B cell (primary cell): ENCODE results near the gene BMERB1. TPM values are rescaled to one million over a fixed set of nuclear protein-coding genes. Genes with fewer than 3 reads are reported as not detected.

Experiments
- ATAC-seq: fragments of 200-7000 bp; cut with Tn5 transposase; one replicate; pipeline ENCODE4 v1.10.0; 2021; ENCODE audit warnings: low read depth, mild to moderate bottlenecking, moderate number of reproducible peaks, moderate library complexity
- CTCF ChIA-PET: fragments of 350-600 bp; sonication (Branson Sonifier 250); formaldehyde crosslinking; loops from one replicate; lab custom pipeline; 2021; ENCODE audit warnings: antibody characterized with exemption, inconsistent platforms; lab: Charles Lee
- POLR2A ChIA-PET: fragments of 350-600 bp; sonication (Branson Sonifier 250); formaldehyde crosslinking; loops from one replicate; lab custom pipeline; 2021; ENCODE audit warnings: antibody characterized with exemption; lab: Charles Lee
- DNase-seq: peaks from one replicate; pipeline ENCODE4 v3.0.0; 2013
- H2AFZ ChIP-seq: 2 replicates; pipeline ENCODE4 v1.6.1; 2012; ENCODE audit warnings: mild to moderate bottlenecking, low read depth, low read length; ENCODE audit not compliant: insufficient read depth, poor library complexity, severe bottlenecking
- H3K27ac ChIP-seq, 2 donors: 1 replicate in 1 of 2; 2 replicates in 1 of 2; pipeline ENCODE4 v1.5.1; 2012 to 2013; ENCODE audit warnings: low read length in 2 of 2, mild to moderate bottlenecking in 2 of 2, moderate library complexity in 1 of 2
- H3K27me3 ChIP-seq, 4 experiments: fragments of 200-600 bp in 1 of 4; sonication (generic) in 1 of 4; replicated peaks in 1 of 4; 1 replicate in 2 of 4; 2 replicates in 2 of 4; pipeline versions ENCODE4 v1.6.1 to v1.7.0; 2013 to 2016; ENCODE audit warnings: low read length in 3 of 4, mild to moderate bottlenecking in 2 of 4, mixed read lengths in 1 of 4, moderate library complexity in 1 of 4; ENCODE audit not compliant: insufficient read depth in 4 of 4, control insufficient read depth in 3 of 4; ENCODE audit errors: control extremely low read depth in 1 of 4
- H3K36me3 ChIP-seq, 2 experiments: replicated peaks in 1 of 2; 1 replicate in 1 of 2; 2 replicates in 1 of 2; pipeline versions ENCODE4 v1.6.1 to v1.7.1; 2013; ENCODE audit warnings: low read length in 1 of 2; ENCODE audit not compliant: insufficient read depth in 2 of 2, control insufficient read depth in 1 of 2; ENCODE audit errors: control extremely low read depth in 1 of 2, extremely low read depth in 1 of 2
- H3K4me1 ChIP-seq, 2 donors: fragments of 200-600 bp in 1 of 2; sonication (generic) in 1 of 2; 1 replicate in 1 of 2; 2 replicates in 1 of 2; pipeline versions ENCODE4 v1.5.1 to v1.6.1; 2013 to 2017; ENCODE audit warnings: low read length in 2 of 2; ENCODE audit not compliant: control insufficient read depth in 2 of 2, insufficient read depth in 2 of 2
- H3K4me2 ChIP-seq: replicated peaks from 2 replicates; pipeline ENCODE3; 2012; ENCODE audit warnings: mild to moderate bottlenecking, low read depth, low read length; ENCODE audit not compliant: poor library complexity, severe bottlenecking
- H3K4me3 ChIP-seq, 5 experiments: fragments of 200-600 bp in 1 of 5; sonication (generic) in 1 of 5; 1 replicate in 3 of 5; 2 replicates in 2 of 5; pipeline versions ENCODE4 v1.5.1 to v1.7.0; 2011 to 2016; ENCODE audit warnings: low read length in 4 of 5, mild to moderate bottlenecking in 4 of 5, low read depth in 2 of 5, control low read depth in 1 of 5, moderate library complexity in 1 of 5; ENCODE audit not compliant: insufficient read depth in 1 of 5; ENCODE audit errors: control extremely low read depth in 1 of 5, extremely low read depth in 1 of 5
- H3K79me2 ChIP-seq: fragments of 200-600 bp; sonication (generic); one replicate; pipeline ENCODE4 v1.6.0; 2016; ENCODE audit warnings: low read length; ENCODE audit not compliant: control insufficient read depth, insufficient read depth
- H3K9ac ChIP-seq: fragments of 200-600 bp; sonication (generic); 2 replicates; pipeline ENCODE4 v1.6.1; 2017; ENCODE audit warnings: mild to moderate bottlenecking, low read length, moderate library complexity
- H3K9me3 ChIP-seq, 3 donors: one replicate each; pipeline versions ENCODE4 v1.6.1 to v1.7.1; 2013; ENCODE audit warnings: low read length in 2 of 3; ENCODE audit not compliant: control insufficient read depth in 2 of 3, insufficient read depth in 1 of 3; ENCODE audit errors: control extremely low read depth in 1 of 3
- H4K20me1 ChIP-seq: 2 replicates; pipeline ENCODE4 v1.6.0; 2012; ENCODE audit warnings: mild to moderate bottlenecking, low read length; ENCODE audit not compliant: insufficient read depth, control insufficient read depth, poor library complexity, severe bottlenecking
- H3K27ac Mint-ChIP-seq: one replicate; pipeline ENCODE4 v1.8.0; 2021; ENCODE audit warnings: mixed read lengths
- H3K27me3 Mint-ChIP-seq: one replicate; pipeline ENCODE4 v1.8.0; 2021; ENCODE audit warnings: mixed read lengths
- H3K4me1 Mint-ChIP-seq: one replicate; pipeline ENCODE4 v1.8.0; 2021; ENCODE audit warnings: mixed read lengths
- H3K4me3 Mint-ChIP-seq: one replicate; pipeline ENCODE4 v1.8.0; 2021; ENCODE audit warnings: mixed read lengths
- H3K9me3 Mint-ChIP-seq: one replicate; pipeline ENCODE4 v1.8.0; 2022; ENCODE audit warnings: mixed read lengths; ENCODE audit not compliant: insufficient read depth
- CTCF ChIP-seq: fragments of 200-600 bp; IDR thresholded peaks from one replicate; pipeline ENCODE4 v1.8.0; 2022; ENCODE audit warnings: antibody characterized with exemption, mild to moderate bottlenecking
- EZH2 ChIP-seq: IDR thresholded peaks from 2 replicates; pipeline ENCODE4 v1.6.1; 2012; ENCODE audit warnings: borderline replicate concordance, low read depth, mild to moderate bottlenecking, moderate library complexity, low read length; ENCODE audit not compliant: insufficient read depth, poor library complexity, severe bottlenecking
- WGBS: methylation state at CpG from one replicate; pipeline ENCODE4 v1.1.5; 2013; ENCODE audit warnings: missing lambda C conversion rate; ENCODE audit not compliant: insufficient coverage; 5-methylcytosine and 5-hydroxymethylcytosine counted together
- intact Hi-C: fragments of 100-400 bp; cut with micrococcal nuclease; formaldehyde crosslinking; loops from one replicate; pipeline ENCODE4 v1.10.0; 2022
- polyA plus RNA-seq: library from polyadenylated mRNA; depleted of rRNA; stranded (reverse); fragments of >200 nt; gene quantifications from 2 replicates; pipeline ENCODE4 v1.2.3, GENCODE V29; 2012
- total RNA-seq, 2 donors: library from RNA; stranded (reverse); fragments of 120-200 nt in 1 of 2; gene quantifications; 1 replicate in 1 of 2; 2 replicates in 1 of 2; pipeline versions ENCODE4 v1.2.3 to v1.2.4, GENCODE V29; 2013 to 2022

Gene BMERB1
- total and polyA plus RNA-seq, 2 donors (not counting 1 experiment from before 2014, with no cell fraction given): 2.2 to 11.2 TPM

GRCh38 chr16:15576960-15577958, 142.9 kb downstream of the BMERB1 start:
- POLR2A ChIA-PET: no interaction called here
- Histone ChIP-seq H3K27ac (no peak overlapping the region), H3K9ac (no peak overlapping the region), H3K79me2 (no peaks in the 10 kb centered on the region), H3K36me3 (no peaks in the 10 kb centered on the region), H3K9me3 (peaks cover 0 to 11% (median 0%) of the 10 kb centered on the region in 3 donors), H3K4me1 (no peaks in the 10 kb centered on the region), H3K27me3 (no peaks in the 10 kb centered on the region), H3K4me2 (no peak overlapping the region), H3K4me3 (no peak overlapping the region), H2AFZ (no peak overlapping the region), H4K20me1 (no peaks in the 10 kb centered on the region)
- intact Hi-C loops: no loop called here
- DNase-seq: no peak
- WGBS: 98% methylated on average over 12 of the region's 20 CpGs
- peaks cover 7% of the 10 kb centered on the region for H3K4me1 Mint-ChIP-seq
- ATAC-seq: no peak
- H3K27me3 Mint-ChIP-seq: no peaks in the 10 kb centered on the region
- H3K4me3 Mint-ChIP-seq: no peak overlapping the region
- peaks cover 11% of the 10 kb centered on the region for H3K9me3 Mint-ChIP-seq
- CTCF ChIA-PET: interaction anchor here (1.3 kb wide), 1 partner anchor 65 kb away, joined by 3 read pairs; the partner anchor contains the start of gene MARF1
- TF ChIP-seq CTCF (no peak), EZH2 (no peak)
- H3K27ac Mint-ChIP-seq: no peak overlapping the region

- no peak overlapping the region for H3K4me3 ChIP-seq
- H4K20me1 ChIP-seq: no peaks in the 10 kb centered on the region
- 79% methylated on average over 4 of the region's 4 CpGs for WGBS
- DNase-seq (no peak), ATAC-seq (no peak)
- no peaks in the 10 kb centered on the region for H3K27me3 ChIP-seq
- no peaks in the 10 kb centered on the region for H3K4me1 ChIP-seq
- no peak overlapping the region for H3K9ac ChIP-seq
- H3K27ac ChIP-seq: no peak overlapping the region
- H3K4me2 ChIP-seq: no peak overlapping the region
- ChIA-PET CTCF (interaction anchor here (0.6 kb wide), 1 partner anchor 989 kb away, joined by 5 read pairs; no protein-coding TSS in a partner anchor), POLR2A (no interaction called here)
- TF ChIP-seq CTCF: no peak
- TF ChIP-seq EZH2: no peak
- H3K36me3 ChIP-seq: no peaks in the 10 kb centered on the region
- intact Hi-C loops: no loop called here
- Mint-ChIP-seq H3K27me3 (no peaks in the 10 kb centered on the region), H3K27ac (no peak overlapping the region), H3K4me1 (peaks cover 4% of the 10 kb centered on the region), H3K9me3 (no peaks in the 10 kb centered on the region), H3K4me3 (no peak overlapping the region)
- H3K79me2 ChIP-seq: no peaks in the 10 kb centered on the region
- H3K9me3 ChIP-seq: peaks cover 0 to 3% (median 0%) of the 10 kb centered on the region in 3 donors
- no peak overlapping the region for H2AFZ ChIP-seq
These were observed 144.4 kb downstream of the BMERB1 start for GRCh38 chr16:15578824-15579223.
